ENCODE measurements around the gene SPTA1.

The SPTA1 gene

GRCh38 chr1:158717344-158717743, 30.8 kb upstream of the SPTA1 start:
- Histone ChIP-seq H3K27ac (ENCODE audit: low read depth, low read length) (no peak overlapping the region), H3K4me3 (ENCODE audit: low read length) (no peak overlapping the region), H3K4me1 (ENCODE audit: control insufficient read depth, low read length) (no peaks in the 10 kb centered on the region), H4K20me1 (ENCODE audit: control insufficient read depth, insufficient read depth, low read depth, low read length) (no peaks in the 10 kb centered on the region), H3K9me2 (replicated peaks; ENCODE audit: control insufficient read depth, low read length) (no peaks in the 10 kb centered on the region), H3K27me3 (ENCODE audit: control insufficient read depth, low read length) (0 out of 2 replicates have a peak, but pooled peaks cover 7% of the 10 kb centered on the region), H3K36me3 (ENCODE audit: control insufficient read depth, low read length) (no peaks in the 10 kb centered on the region), H3K9me3 (ENCODE audit: control insufficient read depth, insufficient read depth, low read length) (no peaks in the 10 kb centered on the region), H3K79me2 (ENCODE audit: control insufficient read depth, low read length) (no peaks in the 10 kb centered on the region), H3F3A (ENCODE audit: control insufficient read depth, insufficient read depth) (no peaks in the 10 kb centered on the region), H3K4me2 (ENCODE audit: low read length) (no peak overlapping the region)
- no peak for TF ChIP-seq EZH2phosphoT487 (IDR thresholded peaks at IDR 0.05; ENCODE audit: borderline replicate concordance, low read length)
- no peak for TF ChIP-seq CTCF (IDR thresholded peaks at IDR 0.05; ENCODE audit: low read depth, low read length, poor library complexity, severe bottlenecking)

GRCh38 chr1:158716335-158716734, 29.8 kb upstream of the SPTA1 start:
- no peaks in the 10 kb centered on the region for H4K20me1 ChIP-seq (ENCODE audit: control insufficient read depth, insufficient read depth, low read depth, low read length)
- no peaks in the 10 kb centered on the region for H3K4me1 ChIP-seq (ENCODE audit: control insufficient read depth, low read length)
- H3K4me3 ChIP-seq (ENCODE audit: low read length): no peak overlapping the region
- no peak overlapping the region for H3K4me2 ChIP-seq (ENCODE audit: low read length)
- H3K36me3 ChIP-seq (ENCODE audit: control insufficient read depth, low read length): no peaks in the 10 kb centered on the region
- TF ChIP-seq EZH2phosphoT487 (IDR thresholded peaks at IDR 0.05; ENCODE audit: borderline replicate concordance, low read length) (no peak), CTCF (IDR thresholded peaks at IDR 0.05; ENCODE audit: low read depth, low read length, poor library complexity, severe bottlenecking) (no peak)
- no peak overlapping the region for H3K27ac ChIP-seq (ENCODE audit: low read depth, low read length)
- no peaks in the 10 kb centered on the region for H3F3A ChIP-seq (ENCODE audit: control insufficient read depth, insufficient read depth)
- no peaks in the 10 kb centered on the region for H3K9me3 ChIP-seq (ENCODE audit: control insufficient read depth, insufficient read depth, low read length)
- 0 out of 2 replicates have a peak, but pooled peaks cover 9% of the 10 kb centered on the region for H3K27me3 ChIP-seq (ENCODE audit: control insufficient read depth, low read length)
- no peaks in the 10 kb centered on the region for H3K9me2 ChIP-seq (replicated peaks; ENCODE audit: control insufficient read depth, low read length)
- H3K79me2 ChIP-seq (ENCODE audit: control insufficient read depth, low read length): no peaks in the 10 kb centered on the region

- Histone ChIP-seq H3K4me1 (ENCODE audit: control insufficient read depth, low read length) (no peaks in the 10 kb centered on the region), H3K4me2 (ENCODE audit: low read length) (no peak overlapping the region), H3K79me2 (ENCODE audit: control insufficient read depth, low read length) (no peaks in the 10 kb centered on the region), H3K9me3 (ENCODE audit: control insufficient read depth, insufficient read depth, low read length) (no peaks in the 10 kb centered on the region), H3K9me2 (replicated peaks; ENCODE audit: control insufficient read depth, low read length) (no peaks in the 10 kb centered on the region), H3K4me3 (ENCODE audit: low read length) (no peak overlapping the region), H3K36me3 (ENCODE audit: control insufficient read depth, low read length) (no peaks in the 10 kb centered on the region), H4K20me1 (ENCODE audit: control insufficient read depth, insufficient read depth, low read depth, low read length) (no peaks in the 10 kb centered on the region), H3K27me3 (ENCODE audit: control insufficient read depth, low read length) (0 out of 2 replicates have a peak, but pooled peaks cover 5% of the 10 kb centered on the region), H3F3A (ENCODE audit: control insufficient read depth, insufficient read depth) (no peaks in the 10 kb centered on the region), H3K27ac (ENCODE audit: low read depth, low read length) (no peak overlapping the region)
- TF ChIP-seq CTCF (IDR thresholded peaks at IDR 0.05; ENCODE audit: low read depth, low read length, poor library complexity, severe bottlenecking) (no peak), EZH2phosphoT487 (IDR thresholded peaks at IDR 0.05; ENCODE audit: borderline replicate concordance, low read length) (no peak)
Measured at GRCh38 chr1:158714754-158715153, 28.2 kb upstream of the SPTA1 start.
